Esophagus squamous epithelium (tissue), 4 donors: Measurements from ENCODE around the gene CREBBP.

ENCODE experiments used
- POLR2A ChIP-seq, 4 donors: fragments of 450-650 bp; IDR thresholded peaks; one replicate each; pipeline ENCODE4 v1.6.1; 2017; ENCODE audit warnings: antibody characterized with exemption in 4 of 4, mild to moderate bottlenecking in 4 of 4, moderate library complexity in 3 of 4
- TF ChIP-seq, protein P1 (sequence below), 6 experiments: fragments of 450-650 bp in 4 of 6; fragments of 200-600 bp in 2 of 6; sonication (generic) in 2 of 6; IDR thresholded peaks; one replicate each; pipeline ENCODE4 v1.5.1; 2016 to 2019; ENCODE audit warnings: antibody characterized with exemption in 6 of 6, mild to moderate bottlenecking in 4 of 6, moderate library complexity in 4 of 6

GRCh38 chr16:3799354-3799753 lies 81.2 kb downstream of the CREBBP start:
- TF ChIP-seq POLR2A (IDR thresholded peaks at IDR 0.05) = no peak
- TF ChIP-seq, protein P1, sequence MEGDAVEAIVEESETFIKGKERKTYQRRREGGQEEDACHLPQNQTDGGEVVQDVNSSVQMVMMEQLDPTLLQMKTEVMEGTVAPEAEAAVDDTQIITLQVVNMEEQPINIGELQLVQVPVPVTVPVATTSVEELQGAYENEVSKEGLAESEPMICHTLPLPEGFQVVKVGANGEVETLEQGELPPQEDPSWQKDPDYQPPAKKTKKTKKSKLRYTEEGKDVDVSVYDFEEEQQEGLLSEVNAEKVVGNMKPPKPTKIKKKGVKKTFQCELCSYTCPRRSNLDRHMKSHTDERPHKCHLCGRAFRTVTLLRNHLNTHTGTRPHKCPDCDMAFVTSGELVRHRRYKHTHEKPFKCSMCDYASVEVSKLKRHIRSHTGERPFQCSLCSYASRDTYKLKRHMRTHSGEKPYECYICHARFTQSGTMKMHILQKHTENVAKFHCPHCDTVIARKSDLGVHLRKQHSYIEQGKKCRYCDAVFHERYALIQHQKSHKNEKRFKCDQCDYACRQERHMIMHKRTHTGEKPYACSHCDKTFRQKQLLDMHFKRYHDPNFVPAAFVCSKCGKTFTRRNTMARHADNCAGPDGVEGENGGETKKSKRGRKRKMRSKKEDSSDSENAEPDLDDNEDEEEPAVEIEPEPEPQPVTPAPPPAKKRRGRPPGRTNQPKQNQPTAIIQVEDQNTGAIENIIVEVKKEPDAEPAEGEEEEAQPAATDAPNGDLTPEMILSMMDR (IDR thresholded peaks at IDR 0.05) = no peak
